Fibroblast of skin of right biceps (primary cell): ENCODE results near the gene FUZ.
"Not testable (repeated sequence)": the region's sequence is repeated elsewhere in the genome, so short reads cannot be mapped to it uniquely, and the experiment has no call there.

Source experiments
- DNase-seq: peaks from one replicate; pipeline ENCODE4 v3.0.0-alpha.2; 2013

The FUZ gene

GRCh38 chr19:49830766-49831165, 17.7 kb upstream of the FUZ start:
- DNase-seq = no peak

GRCh38 chr19:49829721-49830120, 16.6 kb upstream of the FUZ start:
- no peak for DNase-seq

- DNase-seq = no peak
Measured at GRCh38 chr19:49829200-49829599, 16.1 kb upstream of the FUZ start.

- DNase-seq = no peak
Measured at GRCh38 chr19:49827034-49827433, 13.9 kb upstream of the FUZ start.

GRCh38 chr19:49824662-49825061, 11.6 kb upstream of the FUZ start:
- DNase-seq = no peak

- DNase-seq = no peak
Measured at GRCh38 chr19:49823472-49823871, 10.4 kb upstream of the FUZ start.

GRCh38 chr19:49820125-49820524, 7.0 kb upstream of the FUZ start:
- no peak for DNase-seq

GRCh38 chr19:49819452-49820115, 6.5 kb upstream of the FUZ start:
- DNase-seq = not testable (repeated sequence)

GRCh38 chr19:49818649-49819370, 5.7 kb upstream of the FUZ start:
- no peak for DNase-seq

- peak; percentile 83 for DNase-seq
Measured at GRCh38 chr19:49817964-49818648, 5.0 kb upstream of the FUZ start, which contains the start of gene MED25. MED25 (plus strand) TSS chr19:49818289; CDS start chr19:49818342, 53 bp downstream.

GRCh38 chr19:49816590-49816989, 3.5 kb upstream of the FUZ start:
- no peak for DNase-seq

- no peak for DNase-seq
Measured at GRCh38 chr19:49814010-49814409, 918 bp upstream of the FUZ start.

GRCh38 chr19:49812452-49812996, 568 bp downstream of the FUZ start:
- DNase-seq = no peak

- DNase-seq = no peak
Measured at GRCh38 chr19:49811328-49811727, 1.8 kb downstream of the FUZ start.

- no peak for DNase-seq
Measured at GRCh38 chr19:49809941-49810389, 3.1 kb downstream of the FUZ start.

- no peak for DNase-seq
Measured at GRCh38 chr19:49809160-49809940, 3.7 kb downstream of the FUZ start.

GRCh38 chr19:49808711-49809159, 4.4 kb downstream of the FUZ start:
- DNase-seq = peak; percentile 84

GRCh38 chr19:49807904-49808675, 5.0 kb downstream of the FUZ start:
- DNase-seq = no peak

- no peak for DNase-seq
Measured at GRCh38 chr19:49807058-49807903, 5.8 kb downstream of the FUZ start.

GRCh38 chr19:49806620-49806959, 6.5 kb downstream of the FUZ start:
- DNase-seq = no peak
